Choroid plexus epithelial cell (primary cell): ENCODE results near the gene GALNT1.

Source experiments
- DNase-seq: peaks from one replicate; pipeline ENCODE4 v3.0.0-alpha.2; 2010; ENCODE audit warnings: low read depth
- H3K4me3 ChIP-seq: 2 replicates; pipeline ENCODE4 v1.5.1; 2011; ENCODE audit warnings: low read depth, mild to moderate bottlenecking, control low read depth, low read length, moderate library complexity
- CTCF ChIP-seq: conservative IDR thresholded peaks from 2 replicates; pipeline ENCODE4 v1.5.1; 2011; ENCODE audit warnings: low read depth, mild to moderate bottlenecking, control low read depth, inconsistent platforms, low read length, moderate library complexity

GALNT1 gene

GRCh38 chr18:35721431-35722081 lies 140.0 kb downstream of the GALNT1 start:
- H3K4me3 ChIP-seq, result no peak overlapping the region
- DNase-seq, result no peak
- TF ChIP-seq CTCF, result no peak

- H3K4me3 ChIP-seq, result no peak overlapping the region
- DNase-seq, result no peak
- no peak for TF ChIP-seq CTCF
Measured at GRCh38 chr18:35728676-35729075, 147.1 kb downstream of the GALNT1 start.

- H3K4me3 ChIP-seq, result no peak overlapping the region
- peak; percentile 13 for DNase-seq
- no peak for TF ChIP-seq CTCF
Measured at GRCh38 chr18:35729991-35730668, 148.6 kb downstream of the GALNT1 start.

- no peak for DNase-seq
- TF ChIP-seq CTCF, result no peak
- H3K4me3 ChIP-seq, result no peak overlapping the region
Measured at GRCh38 chr18:35730691-35731370, 149.3 kb downstream of the GALNT1 start.

GRCh38 chr18:35731701-35732100 lies 150.2 kb downstream of the GALNT1 start:
- no peak overlapping the region for H3K4me3 ChIP-seq
- no peak for DNase-seq
- TF ChIP-seq CTCF, result no peak

- TF ChIP-seq CTCF, result no peak
- no peak overlapping the region for H3K4me3 ChIP-seq
- no peak for DNase-seq
Measured at GRCh38 chr18:35732162-35732561, 150.6 kb downstream of the GALNT1 start.
